Measurements from ENCODE around the gene LRRFIP1.

The LRRFIP1 gene

DNA sequence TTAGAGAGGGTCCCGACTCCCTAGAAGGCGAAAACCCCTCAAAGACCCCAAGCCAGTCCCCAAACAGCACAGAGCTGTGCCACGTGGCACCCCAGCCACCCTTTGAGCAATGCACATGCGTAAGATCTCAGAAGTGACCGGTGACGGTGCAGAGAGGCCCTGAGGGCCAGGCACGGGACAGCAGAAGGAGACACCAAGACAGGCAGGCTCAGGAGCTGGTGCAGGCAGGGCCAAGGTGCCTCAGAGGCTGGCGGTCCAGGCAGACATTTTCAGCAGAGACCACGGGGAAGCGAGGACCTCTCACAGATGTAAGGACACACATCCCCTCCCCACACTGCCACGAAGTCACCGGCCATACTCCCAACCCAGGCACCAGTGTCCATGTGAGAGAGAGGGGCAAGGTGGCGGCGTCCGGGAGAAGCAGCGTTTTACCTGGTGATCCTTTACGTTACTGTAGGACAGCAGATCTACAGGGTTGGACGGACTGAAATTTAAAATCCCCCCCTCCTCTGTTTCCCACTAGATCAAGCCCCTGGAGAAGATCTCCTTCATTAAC lies 34.9 kb upstream of the LRRFIP1 start:
- Histone ChIP-seq H3K27me3 (ENCODE audit: control insufficient read depth, low read length) (peaks cover 13% of the 10 kb centered on the region), H4K20me1 (ENCODE audit: control insufficient read depth, insufficient read depth, low read depth, low read length) (no peaks in the 10 kb centered on the region), H3K36me3 (ENCODE audit: control insufficient read depth, low read length) (no peaks in the 10 kb centered on the region), H3F3A (ENCODE audit: control insufficient read depth, insufficient read depth) (no peaks in the 10 kb centered on the region), H3K27ac (ENCODE audit: low read depth, low read length) (no peak overlapping the region), H3K4me1 (ENCODE audit: control insufficient read depth, low read length) (peaks cover 6% of the 10 kb centered on the region), H3K9me3 (ENCODE audit: control insufficient read depth, insufficient read depth, low read length) (no peaks in the 10 kb centered on the region), H3K4me2 (ENCODE audit: low read length) (no peak overlapping the region), H3K4me3 (ENCODE audit: low read length) (no peak overlapping the region), H3K79me2 (ENCODE audit: control insufficient read depth, low read length) (no peaks in the 10 kb centered on the region), H3K9me2 (replicated peaks; ENCODE audit: control insufficient read depth, low read length) (no peaks in the 10 kb centered on the region)
- TF ChIP-seq, protein P1, sequence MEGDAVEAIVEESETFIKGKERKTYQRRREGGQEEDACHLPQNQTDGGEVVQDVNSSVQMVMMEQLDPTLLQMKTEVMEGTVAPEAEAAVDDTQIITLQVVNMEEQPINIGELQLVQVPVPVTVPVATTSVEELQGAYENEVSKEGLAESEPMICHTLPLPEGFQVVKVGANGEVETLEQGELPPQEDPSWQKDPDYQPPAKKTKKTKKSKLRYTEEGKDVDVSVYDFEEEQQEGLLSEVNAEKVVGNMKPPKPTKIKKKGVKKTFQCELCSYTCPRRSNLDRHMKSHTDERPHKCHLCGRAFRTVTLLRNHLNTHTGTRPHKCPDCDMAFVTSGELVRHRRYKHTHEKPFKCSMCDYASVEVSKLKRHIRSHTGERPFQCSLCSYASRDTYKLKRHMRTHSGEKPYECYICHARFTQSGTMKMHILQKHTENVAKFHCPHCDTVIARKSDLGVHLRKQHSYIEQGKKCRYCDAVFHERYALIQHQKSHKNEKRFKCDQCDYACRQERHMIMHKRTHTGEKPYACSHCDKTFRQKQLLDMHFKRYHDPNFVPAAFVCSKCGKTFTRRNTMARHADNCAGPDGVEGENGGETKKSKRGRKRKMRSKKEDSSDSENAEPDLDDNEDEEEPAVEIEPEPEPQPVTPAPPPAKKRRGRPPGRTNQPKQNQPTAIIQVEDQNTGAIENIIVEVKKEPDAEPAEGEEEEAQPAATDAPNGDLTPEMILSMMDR (IDR thresholded peaks at IDR 0.05; ENCODE audit: low read depth, low read length, poor library complexity, severe bottlenecking) = no peak
- no peak for TF ChIP-seq EZH2phosphoT487 (IDR thresholded peaks at IDR 0.05; ENCODE audit: borderline replicate concordance, low read length)

GRCh38 chr2:237593036-237593435 lies 34.4 kb upstream of the LRRFIP1 start:
- Histone ChIP-seq H3K36me3 (ENCODE audit: control insufficient read depth, low read length) (no peaks in the 10 kb centered on the region), H3K4me1 (ENCODE audit: control insufficient read depth, low read length) (peaks cover 6% of the 10 kb centered on the region), H3K79me2 (ENCODE audit: control insufficient read depth, low read length) (no peaks in the 10 kb centered on the region), H3K27me3 (ENCODE audit: control insufficient read depth, low read length) (peaks cover 8% of the 10 kb centered on the region), H3K9me2 (replicated peaks; ENCODE audit: control insufficient read depth, low read length) (no peaks in the 10 kb centered on the region), H3K27ac (ENCODE audit: low read depth, low read length) (no peak overlapping the region), H3K4me3 (ENCODE audit: low read length) (no peak overlapping the region), H3F3A (ENCODE audit: control insufficient read depth, insufficient read depth) (no peaks in the 10 kb centered on the region), H4K20me1 (ENCODE audit: control insufficient read depth, insufficient read depth, low read depth, low read length) (no peaks in the 10 kb centered on the region), H3K4me2 (ENCODE audit: low read length) (no peak overlapping the region), H3K9me3 (ENCODE audit: control insufficient read depth, insufficient read depth, low read length) (no peaks in the 10 kb centered on the region)
- no peak for TF ChIP-seq EZH2phosphoT487 (IDR thresholded peaks at IDR 0.05; ENCODE audit: borderline replicate concordance, low read length)
- TF ChIP-seq, protein P1 (IDR thresholded peaks at IDR 0.05; ENCODE audit: low read depth, low read length, poor library complexity, severe bottlenecking) = no peak

DNA sequence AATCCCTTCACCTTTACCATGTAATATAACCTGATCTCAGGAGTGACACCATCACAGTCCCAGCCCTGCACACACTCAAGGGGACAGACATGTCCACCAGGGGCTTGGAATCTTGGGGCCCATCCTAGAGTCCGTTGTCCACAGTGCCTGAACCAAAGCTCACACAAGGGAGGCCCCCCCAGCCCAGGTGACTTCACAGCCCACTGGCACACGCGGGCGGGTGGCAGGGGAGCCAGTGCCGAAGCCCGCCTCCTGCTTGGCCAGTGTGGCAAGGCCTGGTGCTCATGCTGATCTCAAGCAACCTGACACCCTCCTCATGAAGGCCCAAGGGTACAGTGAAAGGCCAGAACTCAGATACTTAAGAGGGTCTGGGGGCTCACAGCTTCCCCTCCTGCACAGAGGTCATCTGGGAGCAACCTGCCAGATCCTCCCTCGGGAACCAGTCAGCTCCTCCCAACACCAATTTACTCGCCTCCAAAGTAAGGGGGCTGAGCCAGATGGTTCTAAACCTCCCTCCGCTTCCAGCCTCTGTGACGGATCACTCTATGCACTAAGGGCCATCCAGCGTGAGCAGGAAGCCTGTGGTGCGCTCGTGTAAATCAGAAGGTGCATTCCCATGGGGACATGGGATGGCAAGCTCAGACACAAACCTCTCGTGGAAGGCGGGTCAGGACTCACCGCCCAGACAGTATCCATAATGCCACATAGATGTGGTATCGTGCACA lies 33.6 kb upstream of the LRRFIP1 start:
- H3K4me1 ChIP-seq (ENCODE audit: control insufficient read depth, low read length) = peaks cover 6% of the 10 kb centered on the region
- H3K9me2 ChIP-seq (replicated peaks; ENCODE audit: control insufficient read depth, low read length) = no peaks in the 10 kb centered on the region
- H3F3A ChIP-seq (ENCODE audit: control insufficient read depth, insufficient read depth) = no peaks in the 10 kb centered on the region
- H3K27ac ChIP-seq (ENCODE audit: low read depth, low read length) = no peak overlapping the region
- no peaks in the 10 kb centered on the region for H4K20me1 ChIP-seq (ENCODE audit: control insufficient read depth, insufficient read depth, low read depth, low read length)
- H3K27me3 ChIP-seq (ENCODE audit: control insufficient read depth, low read length) = peaks cover 5% of the 10 kb centered on the region; the same call in 1 of the 2 replicates
- TF ChIP-seq, protein P1 (IDR thresholded peaks at IDR 0.05; ENCODE audit: low read depth, low read length, poor library complexity, severe bottlenecking) = no peak
- TF ChIP-seq EZH2phosphoT487 (IDR thresholded peaks at IDR 0.05; ENCODE audit: borderline replicate concordance, low read length) = no peak
- no peak overlapping the region for H3K4me3 ChIP-seq (ENCODE audit: low read length)
- no peaks in the 10 kb centered on the region for H3K9me3 ChIP-seq (ENCODE audit: control insufficient read depth, insufficient read depth, low read length)
- H3K4me2 ChIP-seq (ENCODE audit: low read length) = no peak overlapping the region
- no peaks in the 10 kb centered on the region for H3K79me2 ChIP-seq (ENCODE audit: control insufficient read depth, low read length)
- H3K36me3 ChIP-seq (ENCODE audit: control insufficient read depth, low read length) = no peaks in the 10 kb centered on the region
